ENCODE measurements around the gene PLEKHA7.
A peak's percentile ranks its signal among the peaks of the same experiment; 100 is the strongest.

PLEKHA7 gene

GRCh38 chr11:16738947-16739815 is 275.0 kb downstream of the PLEKHA7 start:
- DNase-seq (ENCODE audit: low read depth in 2 of 2) = no peak

- DNase-seq (ENCODE audit: low read depth in 2 of 2) = peak; percentile 83 to 91
Observed at GRCh38 chr11:16738193-16738946, 275.8 kb downstream of the PLEKHA7 start, which contains the start of gene C11orf58. TSS of gene C11orf58 (plus strand) at chr11:16738647. CDS start at chr11:16738779, 132 bp downstream.

GRCh38 chr11:16737818-16738192 is 276.4 kb downstream of the PLEKHA7 start:
- no peak for DNase-seq (ENCODE audit: low read depth in 2 of 2)
